ENCODE measurements around the gene TANGO6. TPM values are rescaled to one million over a fixed set of nuclear protein-coding genes. Genes with fewer than 3 reads are reported as not detected.

TANGO6 gene
- total and polyA plus RNA-seq, 8 donors: 2.6 to 9.3 (median 6.3) TPM

GRCh38 chr16:68993456-68993855 lies 150.1 kb downstream of the TANGO6 start:
- 70 to 74% methylated on average over 3 of the region's 3 CpGs for WGBS, 2 donors
- H3K4me1 ChIP-seq: peaks cover 0 to 27% (median 21%) of the 10 kb centered on the region in 3 donors
- FAIRE-seq (no peak), DNase-seq (no peak), ATAC-seq (no peak)
- no peak for TF ChIP-seq CTCF (IDR thresholded peaks at IDR 0.05)
- intact Hi-C loops (cut with DNase I): no loop called here
- peak overlapping the region in 2 of 4 donors; percentile 53 to 65 for H3K27ac ChIP-seq
- no peaks in the 10 kb centered on the region for H3K27me3 ChIP-seq
- no peak overlapping the region for H3K4me3 ChIP-seq
- H3K36me3 ChIP-seq: no peaks in the 10 kb centered on the region
- no peaks in the 10 kb centered on the region for H3K9me3 ChIP-seq

- Histone ChIP-seq H3K9me3 (no peaks in the 10 kb centered on the region), H3K27ac (peak overlapping the region in 2 of 4 donors; percentile 53 to 65), H3K27me3 (no peaks in the 10 kb centered on the region), H3K4me1 (peaks cover 0 to 27% (median 21%) of the 10 kb centered on the region in 3 donors), H3K36me3 (no peaks in the 10 kb centered on the region), H3K4me3 (no peak overlapping the region)
- ATAC-seq: peak; percentile 87 to 94 (median 92)
- TF ChIP-seq CTCF (IDR thresholded peaks at IDR 0.05): no peak
- intact Hi-C loops (cut with DNase I): no loop called here
- WGBS, 2 donors: 17 to 20% methylated on average over 1 of the region's 1 CpG
- FAIRE-seq: no peak
- no peak for DNase-seq
Measured at GRCh38 chr16:68993885-68994284, 150.6 kb downstream of the TANGO6 start.

- Histone ChIP-seq H3K36me3 (no peaks in the 10 kb centered on the region), H3K27ac (peak overlapping the region in 2 of 4 donors; percentile 53 to 65), H3K4me1 (peaks cover 0 to 27% (median 21%) of the 10 kb centered on the region in 3 donors), H3K4me3 (no peak overlapping the region), H3K27me3 (no peaks in the 10 kb centered on the region), H3K9me3 (no peaks in the 10 kb centered on the region)
- TF ChIP-seq CTCF (IDR thresholded peaks at IDR 0.05): no peak
- 96 to 100% methylated on average over 1 of the region's 1 CpG for WGBS, 2 donors
- peak; percentile 26 to 49 (median 39) for ATAC-seq
- no peak for FAIRE-seq
- intact Hi-C loops (cut with DNase I): no loop called here
- no peak for DNase-seq
Measured at GRCh38 chr16:68994324-68994723, 151.0 kb downstream of the TANGO6 start.

GRCh38 chr16:68995011-68995504 lies 151.7 kb downstream of the TANGO6 start:
- H3K36me3 ChIP-seq: no peaks in the 10 kb centered on the region
- H3K9me3 ChIP-seq: no peaks in the 10 kb centered on the region
- intact Hi-C loops (cut with DNase I): no loop called here
- DNase-seq (no peak), ATAC-seq (peak; percentile 60 to 74 (median 72)), FAIRE-seq (no peak)
- peak overlapping the region in 2 of 4 donors; percentile 53 to 65 for H3K27ac ChIP-seq
- TF ChIP-seq CTCF (IDR thresholded peaks at IDR 0.05): no peak
- no peaks in the 10 kb centered on the region for H3K27me3 ChIP-seq
- no peak overlapping the region for H3K4me3 ChIP-seq
- H3K4me1 ChIP-seq: peaks cover 0 to 27% (median 21%) of the 10 kb centered on the region in 3 donors

GRCh38 chr16:68997564-68997963 lies 154.2 kb downstream of the TANGO6 start:
- H3K4me1 ChIP-seq: peaks cover 0 to 27% (median 21%) of the 10 kb centered on the region in 3 donors
- WGBS, 2 donors: 89 to 95% methylated on average over 1 of the region's 1 CpG
- TF ChIP-seq CTCF (IDR thresholded peaks at IDR 0.05): no peak
- intact Hi-C loops (cut with DNase I): no loop called here
- ATAC-seq: no peak
- no peaks in the 10 kb centered on the region for H3K27me3 ChIP-seq
- no peak overlapping the region for H3K27ac ChIP-seq
- no peak for DNase-seq
- no peaks in the 10 kb centered on the region for H3K36me3 ChIP-seq
- no peak overlapping the region for H3K4me3 ChIP-seq
- no peak for FAIRE-seq
- H3K9me3 ChIP-seq: no peaks in the 10 kb centered on the region

Data from pancreas (tissue), 10 donors.